SH-SY5Y (cell line): ENCODE measurements around the gene HECW1.

ENCODE experiments used
- GATA2 ChIP-seq: IDR thresholded peaks from 2 replicates; pipeline ENCODE4 v1.6.1; 2011; ENCODE audit warnings: mild to moderate bottlenecking, low read depth, low read length
- GATA3 ChIP-seq: IDR thresholded peaks from 2 replicates; pipeline ENCODE4 v1.6.1; 2011; ENCODE audit warnings: low read depth, mild to moderate bottlenecking, low read length, moderate library complexity

HECW1 gene

DNA sequence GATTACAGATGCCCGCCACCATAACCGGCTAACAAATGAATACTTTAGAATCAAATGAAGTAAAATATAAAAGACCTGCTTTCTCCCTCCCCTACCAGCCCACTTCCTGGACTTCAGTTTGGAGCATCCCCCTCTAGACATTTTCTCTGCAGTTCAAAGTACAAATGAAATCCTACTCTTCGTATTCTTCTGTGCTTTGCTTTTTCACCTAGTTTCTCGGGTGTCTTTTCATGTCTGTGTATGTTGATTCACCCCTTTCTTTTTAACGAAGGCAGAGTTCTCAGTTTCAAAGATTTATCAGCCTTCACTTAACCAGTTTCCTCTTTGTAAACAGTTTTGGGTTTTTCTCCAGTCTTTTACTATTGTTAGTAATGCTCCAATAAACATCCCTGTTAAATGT is 324.6 kb downstream of the HECW1 start:
- no peak for TF ChIP-seq GATA2
- no peak for TF ChIP-seq GATA3

- TF ChIP-seq GATA3 (no peak), GATA2 (no peak)
These were observed 326.5 kb downstream of the HECW1 start for GRCh38 chr7:43438897-43439479.

DNA sequence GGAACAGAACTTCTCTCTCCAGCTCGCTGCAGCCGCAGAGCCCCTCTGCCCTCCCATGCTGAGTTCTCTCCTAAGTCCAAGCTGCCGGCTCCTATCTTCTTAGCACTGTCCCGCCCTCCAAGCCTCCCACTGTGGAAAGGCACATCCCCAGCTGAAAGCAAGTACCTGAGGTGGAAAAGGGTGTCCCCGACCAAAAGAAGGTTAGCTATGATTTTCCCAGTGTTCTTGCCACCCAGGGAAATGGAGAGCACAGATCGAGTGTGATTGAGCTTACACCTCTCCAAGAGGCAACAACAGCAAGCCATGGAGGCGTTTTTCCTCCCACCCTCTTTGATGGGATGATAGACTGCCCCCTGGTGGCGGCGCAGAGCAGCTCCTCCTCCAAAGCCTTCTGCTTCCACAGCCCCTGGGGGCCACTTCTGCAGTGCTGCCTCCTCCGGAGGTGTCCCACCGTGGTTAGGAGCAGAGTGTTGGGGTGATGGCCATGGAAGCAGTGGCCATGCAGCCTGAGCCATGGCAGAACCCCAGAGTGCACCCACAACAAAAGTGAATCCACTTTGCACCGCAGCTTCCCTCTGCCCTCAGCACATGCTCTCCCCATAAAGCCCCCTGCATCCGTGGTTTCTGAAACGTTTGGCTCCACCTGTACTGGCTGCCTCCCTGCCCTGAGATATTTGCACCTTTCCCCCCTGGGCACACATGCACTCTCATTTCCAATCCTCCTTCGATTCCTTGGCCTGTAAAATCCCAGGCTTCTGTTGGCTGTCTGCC is 327.4 kb downstream of the HECW1 start:
- TF ChIP-seq GATA3 (no peak), GATA2 (no peak)

GRCh38 chr7:43441231-43442130 is 329.0 kb downstream of the HECW1 start:
- no peak for TF ChIP-seq GATA3
- no peak for TF ChIP-seq GATA2

GRCh38 chr7:43443381-43443780 is 330.9 kb downstream of the HECW1 start:
- TF ChIP-seq GATA2: no peak
- no peak for TF ChIP-seq GATA3

- TF ChIP-seq GATA3 (no peak), GATA2 (no peak)
These were observed 332.5 kb downstream of the HECW1 start for GRCh38 chr7:43444711-43445578.

GRCh38 chr7:43449577-43449976 is 337.1 kb downstream of the HECW1 start:
- TF ChIP-seq GATA2: no peak
- TF ChIP-seq GATA3: no peak

DNA sequence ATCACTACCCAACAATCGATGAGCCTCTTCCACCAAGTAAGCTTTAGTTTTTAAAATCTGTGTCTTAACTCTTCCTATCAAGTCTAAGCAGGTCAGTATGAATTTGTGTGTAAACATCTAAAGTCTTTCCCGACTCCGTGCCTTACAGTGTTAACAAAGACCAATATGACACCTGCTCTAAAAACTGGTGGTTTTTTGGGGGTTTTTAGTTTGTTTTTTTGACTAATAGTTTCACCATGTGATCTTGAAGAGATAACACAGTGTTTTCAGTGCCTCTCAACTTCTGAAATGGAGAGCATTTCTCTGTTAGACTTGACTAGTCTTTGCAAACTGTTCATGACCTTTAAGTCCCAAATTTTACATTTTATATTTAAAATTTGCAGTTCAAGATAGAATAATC is 338.4 kb downstream of the HECW1 start:
- TF ChIP-seq GATA3: no peak
- TF ChIP-seq GATA2: no peak

DNA sequence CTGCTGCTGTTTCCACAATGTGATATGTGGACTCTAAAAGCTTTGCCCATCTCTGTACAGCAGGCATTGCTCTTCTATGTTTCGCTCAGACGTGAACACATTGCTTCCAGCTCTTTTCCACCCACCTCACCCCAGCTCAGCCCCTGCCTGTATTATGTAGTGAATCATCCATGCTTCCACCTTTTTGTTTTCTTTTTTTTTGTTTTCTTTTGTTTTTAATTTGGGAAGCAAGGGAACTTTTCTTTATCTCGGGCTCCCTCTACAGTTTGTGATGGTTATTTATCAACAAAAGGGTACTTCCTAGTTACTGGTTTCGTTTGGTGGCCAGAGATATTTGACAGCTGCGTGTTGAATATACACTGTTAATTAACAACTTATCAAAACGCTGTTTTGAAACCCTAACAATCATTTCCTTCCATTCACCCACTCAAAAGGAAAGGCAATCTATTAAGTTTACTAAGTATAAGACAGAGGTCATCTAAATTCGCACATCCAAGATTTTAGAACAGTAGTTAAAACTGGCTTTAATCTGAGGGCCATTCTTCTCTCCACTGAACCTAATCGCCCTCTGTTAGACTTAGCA is 342.6 kb downstream of the HECW1 start:
- TF ChIP-seq GATA2 (no peak), GATA3 (no peak)

- TF ChIP-seq GATA2 (no peak), GATA3 (no peak)
These were observed 343.8 kb downstream of the HECW1 start for GRCh38 chr7:43456200-43456599.

DNA sequence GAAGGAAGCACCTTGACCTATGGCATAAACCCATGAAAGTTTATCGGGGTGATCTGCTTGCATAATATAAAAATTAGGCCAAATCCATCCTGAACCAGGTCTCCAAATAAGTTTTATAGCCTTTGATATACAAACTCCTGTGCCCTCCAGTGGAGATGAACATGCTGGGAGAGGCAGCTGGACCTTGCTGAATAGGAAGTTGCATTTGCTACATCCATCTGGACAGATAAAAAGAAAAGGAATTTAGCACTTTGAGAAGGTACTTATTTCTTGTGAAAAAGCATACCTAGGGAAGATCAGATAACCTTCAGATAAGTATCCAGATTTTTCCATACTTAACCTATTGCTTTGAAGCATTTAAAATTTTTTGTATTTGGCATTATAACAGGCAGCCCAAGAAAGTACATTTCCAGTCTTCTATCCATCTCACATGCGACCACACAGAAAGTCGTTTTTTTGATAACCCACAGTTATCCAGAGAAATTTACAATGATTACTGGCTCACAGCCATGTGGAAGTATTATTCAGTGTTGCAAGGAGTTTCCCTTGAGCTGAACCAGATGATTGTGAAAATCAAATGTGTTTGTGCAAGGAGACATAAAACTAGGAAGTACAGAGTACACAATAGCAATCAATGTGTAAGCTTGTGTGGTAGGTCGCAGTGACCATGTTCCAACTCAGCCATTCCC is 346.0 kb downstream of the HECW1 start:
- TF ChIP-seq GATA2 (no peak), GATA3 (no peak)

- TF ChIP-seq GATA2 (no peak), GATA3 (no peak)
These were observed 346.5 kb downstream of the HECW1 start for GRCh38 chr7:43459019-43459337.
